ENCODE measurements around the gene EGFL8. TPM values are rescaled to one million over a fixed set of nuclear protein-coding genes. Genes with fewer than 3 reads are reported as not detected.

The EGFL8 gene
- total and polyA plus RNA-seq, 9 of the 15 experiments (the other 6 are each of a cell fraction or from before 2014, with no cell fraction given) = 2.2 to 47.4 (median 14.2) TPM

- TF ChIP-seq ZNF511 (CRISPR knock-in tag; IDR thresholded peaks at IDR 0.05) = 0 out of 2 replicates have a peak, but pooled peaks have one; percentile 5
- peak; percentile 46; the same call in 1 of the 2 replicates for TF ChIP-seq MBD2 (IDR thresholded peaks at IDR 0.05; ENCODE audit: borderline replicate concordance, low read depth)
- peak; percentile 60; the same call in 1 of the 2 replicates for TF ChIP-seq ZBTB7A (IDR thresholded peaks at IDR 0.05; ENCODE audit: borderline replicate concordance, control insufficient read depth, low read depth, low read length)
- no peak for TF ChIP-seq ZBTB5 (IDR thresholded peaks at IDR 0.05)
- TF ChIP-seq ZBTB26 (CRISPR knock-in tag; IDR thresholded peaks at IDR 0.05) = peak; percentile 88
- no peak for TF ChIP-seq SETDB1 (IDR thresholded peaks at IDR 0.05; ENCODE audit: low read length)
- peak; percentile 34 for TF ChIP-seq TCF3 (CRISPR knock-in tag; IDR thresholded peaks at IDR 0.05)
- no peak for TF ChIP-seq ZNF124 (CRISPR knock-in tag; IDR thresholded peaks at IDR 0.05)
- peak; percentile 88 for TF ChIP-seq VEZF1 (CRISPR knock-in tag; IDR thresholded peaks at IDR 0.05)
- TF ChIP-seq ILK (tag; IDR thresholded peaks at IDR 0.05; ENCODE audit: borderline replicate concordance, low read depth) = no peak
- TF ChIP-seq CBFB (CRISPR knock-in tag; IDR thresholded peaks at IDR 0.05) = peak; percentile 52; the same call in 1 of the 2 replicates
- TF ChIP-seq ZNF263 (CRISPR knock-in tag; IDR thresholded peaks at IDR 0.05; ENCODE audit: borderline replicate concordance) = peak; percentile 45; the same call in 1 of the 2 replicates
- TF ChIP-seq ZNF3 (CRISPR knock-in tag; IDR thresholded peaks at IDR 0.05) = no peak
- TF ChIP-seq MNT (conservative IDR thresholded peaks at IDR 0.05) = 0 out of 4 replicates have a peak, but pooled peaks of 1 of the 2 experiments have one; percentile 22
- TF ChIP-seq ZNF740 (CRISPR knock-in tag; IDR thresholded peaks at IDR 0.05) = peak; percentile 74; the same call in 1 of the 2 replicates
- no peak for TF ChIP-seq ZNF740 (tag; IDR thresholded peaks at IDR 0.05)
- peak; percentile 58; the same call in 1 of the 2 replicates for TF ChIP-seq MECOM (CRISPR knock-in tag; IDR thresholded peaks at IDR 0.05)
- peak; percentile 44; the same call in 1 of the 2 replicates for TF ChIP-seq NFIC (IDR thresholded peaks at IDR 0.05)
- peak; percentile 63; the same call in 1 of the 2 replicates for TF ChIP-seq POLR2A (conservative IDR thresholded peaks at IDR 0.05)
- peak; percentile 26 for TF ChIP-seq FOS (IDR thresholded peaks at IDR 0.05; ENCODE audit: extremely low read depth, insufficient read length)
Observed at GRCh38 chr6:32168807-32169591, 4.6 kb downstream of the EGFL8 start (continued).

Data from K562 (cell line).